CD4-positive, alpha-beta T cell treated with Interleukin-12 subunit alpha and Interleukin-12 subunit beta, for 1 hour (primary cell): ENCODE data around the gene HMX2.

Experiments
- DNase-seq: peaks from one replicate; pipeline ENCODE4 v3.0.0-alpha.2; 2020

HMX2 gene

DNA sequence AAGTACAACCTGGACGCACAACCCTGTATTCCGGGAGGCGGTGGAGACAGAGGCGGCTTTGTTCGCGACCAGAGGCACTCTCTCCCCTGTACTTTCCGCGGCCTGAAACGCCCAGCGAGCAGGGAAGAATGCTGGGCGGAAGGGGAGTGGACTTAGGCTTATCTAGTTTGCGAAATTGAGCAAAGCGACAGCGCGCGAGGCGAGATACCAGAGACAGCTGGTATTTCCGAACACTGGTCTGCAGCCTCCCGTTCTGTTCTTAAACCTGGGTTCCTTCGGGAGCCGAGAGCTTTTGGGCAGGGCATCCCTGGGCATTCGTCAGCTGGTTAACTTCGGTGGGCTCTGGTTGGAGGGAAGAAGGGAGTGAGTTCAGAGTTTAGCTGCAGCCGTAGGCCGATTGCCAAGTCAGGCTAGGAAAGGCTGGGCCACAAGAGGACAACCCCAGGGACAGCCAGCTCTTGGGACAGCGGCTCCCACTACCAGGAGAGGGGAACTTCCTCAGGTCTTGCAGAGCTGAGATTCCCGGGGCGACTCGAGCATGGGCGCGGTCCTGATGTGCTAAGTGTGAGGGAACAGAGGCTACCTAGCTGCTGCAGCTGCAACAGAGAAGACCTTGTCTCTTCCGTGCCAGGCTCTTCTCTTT is 8.3 kb upstream of the HMX2 start:
- no peak for DNase-seq

- no peak for DNase-seq
Measured at GRCh38 chr10:123140164-123140982, 7.6 kb upstream of the HMX2 start.

DNA sequence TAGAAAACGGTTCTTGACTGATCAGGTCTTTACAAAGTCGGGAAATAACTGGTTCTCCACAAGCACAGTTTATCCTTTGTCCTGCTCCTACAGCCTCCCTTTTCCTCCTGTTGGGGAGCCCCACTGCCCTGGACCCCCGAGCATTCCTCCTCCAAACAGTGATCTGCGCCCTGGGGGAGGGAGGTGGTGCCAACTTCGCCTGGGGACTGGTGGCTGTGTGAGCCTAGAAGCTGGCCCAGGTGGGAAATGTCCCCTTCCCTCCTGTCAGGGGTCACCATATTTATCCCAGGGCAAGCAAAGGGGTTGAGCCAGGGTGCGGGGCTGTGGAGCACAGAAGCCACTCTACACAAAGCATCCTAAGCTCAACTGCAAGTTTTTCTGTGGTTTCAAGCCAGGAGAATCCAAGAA is 6.9 kb upstream of the HMX2 start:
- no peak for DNase-seq

- DNase-seq = no peak
Measured at GRCh38 chr10:123141791-123142700, 5.9 kb upstream of the HMX2 start.

DNA sequence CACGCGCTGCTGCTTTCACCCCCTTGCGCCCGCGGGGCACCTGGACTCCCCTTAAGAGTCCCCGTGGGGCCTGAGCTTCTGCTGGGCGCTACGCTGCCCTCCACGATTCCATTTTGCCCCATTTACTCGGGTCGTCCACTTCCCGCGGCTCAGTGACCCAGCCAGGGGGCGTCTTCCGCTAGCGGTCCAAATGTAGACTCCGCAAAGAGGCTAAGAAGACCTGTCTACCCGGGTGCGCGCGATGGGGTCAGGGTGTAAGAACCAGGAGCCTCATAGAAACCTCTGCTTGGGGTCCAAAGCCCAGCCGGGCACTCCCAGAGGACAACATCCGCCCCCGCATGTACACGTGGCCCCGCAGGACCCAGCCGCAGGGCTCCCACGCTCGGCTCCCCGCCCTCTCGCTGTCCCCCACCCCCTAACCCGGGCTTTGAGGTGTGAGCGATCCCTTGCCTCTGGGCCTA is 5.2 kb upstream of the HMX2 start:
- no peak for DNase-seq

DNA sequence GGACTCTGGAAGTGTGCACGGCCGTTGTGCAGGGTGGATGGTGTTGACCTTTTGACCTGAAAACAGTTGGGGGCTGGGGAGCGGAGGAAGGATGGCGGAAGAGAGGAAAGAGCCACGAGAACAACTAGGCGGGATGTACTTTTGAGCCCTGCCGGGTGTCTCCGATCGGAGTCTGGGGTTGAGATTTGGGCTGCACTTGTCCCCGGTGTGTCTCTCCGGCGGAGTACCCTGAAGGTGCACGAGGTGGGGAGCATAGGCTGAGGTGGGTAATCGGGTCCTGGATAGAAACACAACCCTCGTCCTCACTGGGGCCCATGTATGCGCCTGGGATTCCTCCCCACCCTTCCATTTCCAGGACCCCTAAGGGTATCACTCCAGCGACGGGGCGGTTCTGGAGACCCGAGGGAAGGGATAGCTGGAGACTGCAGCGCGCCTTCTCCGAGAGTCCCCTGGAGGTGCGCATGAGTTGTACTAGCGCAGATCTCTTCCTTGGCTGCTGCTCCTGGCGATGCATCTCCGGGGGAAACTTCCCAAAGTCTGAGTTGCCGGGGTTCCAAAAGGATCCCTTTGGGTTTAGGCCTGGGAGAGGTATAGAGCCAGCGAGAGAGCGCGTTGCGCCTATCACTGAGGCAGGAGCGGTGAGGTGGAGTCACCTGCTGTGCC is 4.6 kb upstream of the HMX2 start:
- DNase-seq = no peak

- DNase-seq = no peak
Measured at GRCh38 chr10:123143825-123144168, 4.1 kb upstream of the HMX2 start.

DNA sequence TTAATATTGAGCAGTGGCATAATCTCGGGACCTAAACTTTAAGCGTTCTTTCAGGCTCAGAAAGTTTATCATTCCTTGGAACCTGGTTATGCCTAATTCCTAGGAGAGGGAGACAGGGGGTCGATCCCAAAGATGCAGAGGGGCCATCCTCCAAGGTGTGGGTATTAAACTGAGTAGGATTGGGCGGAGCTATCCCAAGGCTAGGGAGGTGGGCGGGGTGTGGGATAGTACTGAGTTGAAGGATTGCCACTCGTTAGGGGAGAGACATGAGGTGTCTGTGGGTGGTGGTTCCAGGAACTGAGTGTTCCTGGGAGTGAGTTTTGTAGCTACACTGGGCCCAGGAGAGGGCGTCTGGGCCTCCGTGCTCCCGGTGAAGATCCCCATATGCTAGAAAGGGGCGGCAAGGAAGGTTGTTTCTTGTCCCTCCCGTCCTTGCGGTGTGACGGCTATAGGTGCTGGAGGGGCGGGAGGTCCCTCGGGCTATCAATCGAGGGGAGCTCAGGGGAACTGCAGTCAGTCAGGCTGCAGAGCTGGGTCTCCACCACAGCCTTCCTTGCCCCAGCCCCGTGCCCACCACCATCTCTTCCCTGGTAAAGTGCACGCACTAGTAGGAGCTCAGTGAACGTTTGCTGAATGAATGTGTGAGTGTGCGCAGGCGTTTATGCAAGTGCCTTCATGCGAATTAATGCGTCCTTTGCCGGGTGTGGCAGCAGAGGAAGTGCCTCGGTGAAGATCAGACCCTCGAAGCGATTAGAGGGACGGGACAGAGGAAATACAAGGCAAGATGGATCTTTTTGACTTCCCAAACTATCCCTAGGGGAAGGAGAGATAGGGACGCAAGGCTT is 3.0 kb upstream of the HMX2 start:
- DNase-seq = no peak

- no peak for DNase-seq
Measured at GRCh38 chr10:123145542-123146012, 2.4 kb upstream of the HMX2 start.

DNA sequence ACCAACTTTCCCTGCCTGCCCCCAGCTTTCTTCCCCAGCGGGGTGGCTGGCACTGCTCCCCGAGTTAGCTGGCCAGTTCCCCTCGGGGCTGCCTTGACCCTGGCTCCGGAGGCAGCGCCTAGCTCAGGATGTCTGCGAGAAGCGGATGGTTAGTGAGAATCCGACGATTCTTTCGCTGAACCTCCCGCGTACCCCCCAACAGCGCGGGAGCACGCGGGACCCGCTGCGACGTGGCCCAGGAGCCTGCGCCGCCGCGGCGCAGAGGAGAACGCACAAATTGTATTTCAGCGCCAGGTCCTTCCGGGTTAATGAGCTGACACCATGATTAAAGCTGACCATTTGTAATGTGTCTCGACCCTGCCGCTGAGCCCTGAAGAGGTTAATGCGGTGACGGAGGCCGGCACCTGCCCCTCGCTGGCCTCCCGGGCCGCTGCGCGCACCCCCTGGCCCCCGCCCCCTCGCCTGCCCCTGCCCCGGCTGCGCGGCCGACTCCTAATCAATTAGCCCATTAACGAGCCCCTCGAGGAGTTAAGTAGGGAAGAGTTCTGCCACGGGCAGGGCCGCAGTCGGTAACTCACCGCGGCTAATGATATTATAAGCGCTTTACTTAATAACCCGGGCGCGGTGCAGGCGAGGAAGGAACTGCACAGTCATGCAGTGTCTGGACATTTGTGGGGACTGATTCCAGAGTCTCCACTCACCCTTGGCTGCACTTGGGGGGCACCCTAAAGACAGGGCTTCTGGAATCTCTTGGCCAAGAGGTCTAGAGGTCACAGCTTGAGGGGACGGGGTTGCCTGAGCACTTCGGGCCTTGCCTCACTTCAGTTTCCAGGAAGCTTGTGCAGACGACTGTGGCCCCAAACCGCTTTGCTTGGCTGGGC is 1.7 kb upstream of the HMX2 start:
- no peak for DNase-seq

DNA sequence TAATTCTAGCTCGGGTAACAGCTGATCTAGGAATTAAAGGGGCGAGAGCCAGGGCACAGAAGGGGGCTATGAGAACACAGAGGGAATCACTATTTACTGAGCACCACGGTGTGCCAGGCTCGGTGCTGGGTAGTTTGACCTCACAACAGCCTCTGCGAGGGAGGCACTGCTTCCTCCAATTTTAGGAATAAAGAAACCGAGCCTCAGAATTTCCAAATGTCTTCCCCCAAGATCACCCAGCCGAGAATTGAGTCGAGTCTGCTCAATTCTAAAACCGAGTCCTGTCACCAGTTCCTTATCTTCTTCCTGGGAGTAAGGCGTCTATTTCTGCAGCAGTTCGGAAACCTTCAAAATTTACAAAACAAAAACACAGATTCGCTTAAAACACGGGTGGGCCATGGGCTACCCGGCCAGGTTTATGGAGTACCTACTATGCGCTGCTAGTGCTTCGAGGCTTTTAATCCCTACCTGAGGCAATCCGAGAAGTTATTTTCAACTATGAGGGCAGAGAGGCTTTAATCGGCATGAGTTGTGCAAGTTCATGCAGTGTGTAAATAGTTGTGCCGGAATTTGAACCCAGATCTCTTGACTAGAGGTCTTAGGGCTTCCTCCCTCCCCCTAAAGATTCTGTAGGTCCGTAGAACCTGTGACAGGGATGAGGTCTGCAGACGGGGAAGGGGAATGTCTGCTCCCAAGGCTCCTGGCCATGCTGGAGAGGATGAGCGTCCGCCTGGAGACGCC is 872 bp upstream of the HMX2 start:
- no peak for DNase-seq

DNA sequence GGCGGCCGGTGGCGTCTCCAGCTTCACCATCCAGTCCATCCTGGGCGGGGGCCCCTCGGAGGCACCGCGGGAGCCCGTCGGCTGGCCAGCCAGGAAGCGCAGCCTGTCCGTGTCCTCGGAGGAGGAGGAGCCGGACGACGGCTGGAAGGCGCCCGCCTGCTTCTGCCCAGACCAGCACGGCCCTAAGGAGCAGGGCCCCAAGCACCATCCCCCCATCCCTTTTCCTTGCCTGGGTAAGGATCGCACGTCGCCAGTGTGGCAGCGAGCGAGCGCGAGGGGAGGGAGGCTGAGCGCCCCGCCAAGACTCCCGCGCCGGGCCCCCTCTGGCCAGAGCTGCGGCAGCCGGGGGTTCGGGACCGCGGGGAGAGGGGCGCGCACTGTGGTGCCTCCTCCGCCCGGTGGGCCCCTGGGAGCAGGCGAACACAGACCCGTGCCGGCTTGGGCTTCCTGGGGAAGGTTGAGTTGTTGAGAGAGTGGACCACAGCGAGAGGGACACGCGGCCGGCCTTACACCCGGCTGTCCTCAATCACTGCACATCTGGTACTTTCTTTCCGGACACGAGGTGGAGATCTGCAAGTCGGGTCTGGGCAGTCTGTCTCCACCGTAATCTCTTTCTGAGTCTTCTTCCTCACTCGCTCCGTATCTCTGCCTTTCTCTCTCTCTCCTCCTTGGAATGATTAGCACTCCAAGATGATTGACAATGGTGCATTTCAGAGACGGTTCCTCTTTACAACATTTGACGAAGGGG is 652 bp downstream of the HMX2 start:
- no peak for DNase-seq

- no peak for DNase-seq
Measured at GRCh38 chr10:123149162-123149567, 1.2 kb downstream of the HMX2 start.

- DNase-seq = peak; percentile 43
Measured at GRCh38 chr10:123149568-123150270, 1.8 kb downstream of the HMX2 start.

DNA sequence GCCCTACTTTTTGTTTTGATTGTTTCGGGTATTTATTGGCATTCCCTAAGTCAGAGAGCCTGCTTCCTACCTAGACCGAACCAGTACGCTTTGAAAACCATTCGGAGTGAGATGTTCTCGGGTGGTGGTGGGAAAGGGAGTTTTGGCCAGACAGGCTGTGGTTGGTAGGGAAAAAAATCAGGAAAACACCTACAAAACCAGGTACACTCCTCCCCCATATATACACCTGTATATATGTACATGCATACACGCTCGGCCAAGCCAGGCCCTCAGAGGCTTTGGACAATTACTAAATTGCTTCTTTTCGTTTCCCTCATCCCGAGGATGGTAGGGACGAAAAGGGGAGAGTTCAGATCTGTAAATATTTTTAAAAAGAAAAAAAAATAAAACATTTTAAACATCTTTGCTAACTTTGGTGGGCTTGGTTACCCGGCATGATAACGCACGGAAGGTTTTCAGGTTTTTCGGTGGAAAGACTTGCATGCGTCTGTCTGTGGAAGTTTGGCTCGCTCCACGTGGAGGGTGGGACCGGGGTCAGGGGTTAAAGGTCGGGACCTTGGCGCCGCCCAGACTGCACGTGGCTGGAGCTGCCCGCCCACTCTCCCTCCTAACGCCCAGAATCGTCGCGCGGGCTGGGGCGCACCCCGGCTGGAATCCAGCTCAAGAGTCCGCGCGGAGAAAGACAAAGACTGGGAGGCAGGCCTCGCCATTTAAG is 2.5 kb downstream of the HMX2 start:
- no peak for DNase-seq

DNA sequence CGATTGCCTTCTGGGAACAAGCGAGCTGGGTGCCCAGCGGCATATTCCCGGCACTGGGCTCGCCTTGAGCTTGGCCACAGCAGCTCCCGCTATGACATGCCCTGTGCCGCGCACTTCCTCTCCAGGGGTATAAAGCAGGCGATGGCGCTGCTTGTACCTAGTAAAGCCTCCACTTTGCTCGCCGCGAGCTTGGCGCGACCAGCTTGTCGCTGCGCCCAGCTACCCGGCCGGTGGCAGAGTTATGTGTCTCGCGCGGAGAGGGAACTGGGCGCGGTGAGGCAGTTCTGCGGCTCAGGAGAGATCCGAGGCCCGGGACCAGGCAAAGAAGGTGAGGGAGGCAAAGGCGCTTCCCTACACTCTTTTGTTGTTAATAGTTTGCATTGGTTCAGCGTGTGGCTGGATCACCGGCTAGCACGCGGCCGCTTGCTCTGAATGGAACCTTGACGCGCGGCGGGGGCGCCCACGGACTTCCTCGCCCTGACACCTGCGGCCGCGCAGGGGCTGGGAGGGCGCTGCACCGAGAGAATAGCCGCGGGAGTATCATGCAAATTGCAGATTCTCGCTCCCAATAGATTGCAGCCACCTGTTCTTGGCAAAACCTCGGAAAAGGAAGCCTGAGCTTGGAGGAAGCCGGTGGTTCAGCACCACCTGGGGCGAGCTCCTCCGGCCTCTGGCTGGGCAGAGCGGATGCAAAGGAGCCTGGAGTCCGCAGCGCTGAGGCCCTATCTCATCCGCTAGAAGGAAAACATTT is 3.2 kb downstream of the HMX2 start:
- no peak for DNase-seq

GRCh38 chr10:123151737-123152135 is 3.8 kb downstream of the HMX2 start:
- no peak for DNase-seq
